DND-41 (cell line): Measurements from ENCODE around the gene PLRG1.

Experiments used
- ATAC-seq: fragments of 200-7000 bp; cut with Tn5 transposase; 3 replicates; pipeline ENCODE4 v1.9.1; 2021; ENCODE audit warnings: low read depth; ENCODE audit not compliant: insufficient read depth
- DNase-seq: peaks from one replicate; pipeline ENCODE4 v3.0.0-alpha.2; 2020
- H2AFZ ChIP-seq: 2 replicates; pipeline ENCODE4 v1.6.0; 2012; ENCODE audit warnings: low read depth, low read length
- H3K27ac ChIP-seq: 2 replicates; pipeline ENCODE4 v1.5.1; 2012; ENCODE audit warnings: low read length, inconsistent platforms
- H3K27me3 ChIP-seq: fragments of 200-600 bp; sonication (generic); 2 replicates; pipeline ENCODE4 v1.6.0; 2012; ENCODE audit warnings: low read length, mild to moderate bottlenecking, inconsistent platforms; ENCODE audit not compliant: insufficient read depth, poor library complexity
- H3K36me3 ChIP-seq: 2 replicates; pipeline ENCODE4 v1.5.1; 2012; ENCODE audit warnings: low read length, inconsistent platforms; ENCODE audit not compliant: insufficient read depth
- H3K4me1 ChIP-seq: 2 replicates; pipeline ENCODE4 v1.5.1; 2012; ENCODE audit warnings: mild to moderate bottlenecking, low read length; ENCODE audit not compliant: insufficient read depth
- H3K4me2 ChIP-seq: 2 replicates; pipeline ENCODE4 v1.6.0; 2012; ENCODE audit warnings: mild to moderate bottlenecking, moderate library complexity, low read length, inconsistent platforms; ENCODE audit not compliant: insufficient read depth
- H3K4me3 ChIP-seq, 2 experiments: fragments of 200-600 bp in 1 of 2; shearing (Covaris generic) in 1 of 2; 2 replicates each; pipeline ENCODE4 v1.5.1; 2012 to 2016; ENCODE audit warnings: inconsistent platforms in 2 of 2, low read length in 2 of 2, mild to moderate bottlenecking in 2 of 2, low read depth in 1 of 2, moderate library complexity in 1 of 2
- H3K79me2 ChIP-seq: 2 replicates; pipeline ENCODE4 v1.6.0; 2012; ENCODE audit warnings: low read length, inconsistent platforms; ENCODE audit not compliant: insufficient read depth
- H3K9ac ChIP-seq: 2 replicates; pipeline ENCODE4 v1.6.0; 2012; ENCODE audit warnings: low read depth, mild to moderate bottlenecking, inconsistent platforms, low read length, moderate library complexity
- H3K9me3 ChIP-seq: 2 replicates; pipeline ENCODE4 v1.5.1; 2012; ENCODE audit warnings: low read length, moderate library complexity, mild to moderate bottlenecking, inconsistent platforms; ENCODE audit not compliant: insufficient read depth, severe bottlenecking
- H4K20me1 ChIP-seq: 2 replicates; pipeline ENCODE4 v1.6.0; 2012; ENCODE audit warnings: low read length; ENCODE audit not compliant: insufficient read depth
- CTCF ChIP-seq: IDR thresholded peaks from 2 replicates; pipeline ENCODE4 v1.5.1; 2012; ENCODE audit warnings: borderline replicate concordance, low read length, moderate library complexity, mild to moderate bottlenecking; ENCODE audit not compliant: poor library complexity, severe bottlenecking; ENCODE audit errors: extremely low read depth
- EZH2 ChIP-seq: IDR thresholded peaks from 3 replicates; pipeline ENCODE4 v1.6.1; 2012; ENCODE audit warnings: borderline replicate concordance, low read depth, mild to moderate bottlenecking, moderate library complexity, low read length, inconsistent platforms; ENCODE audit not compliant: severe bottlenecking

The PLRG1 gene

GRCh38 chr4:154507156-154507555 is 43.0 kb downstream of the PLRG1 start:
- Histone ChIP-seq H3K36me3 (no peaks in the 10 kb centered on the region), H3K4me3 (no peak overlapping the region), H3K27me3 (no peaks in the 10 kb centered on the region), H3K4me2 (no peak overlapping the region), H3K9ac (no peak overlapping the region), H3K4me1 (no peaks in the 10 kb centered on the region), H3K79me2 (no peaks in the 10 kb centered on the region), H3K27ac (no peak overlapping the region), H4K20me1 (no peaks in the 10 kb centered on the region), H3K9me3 (no peaks in the 10 kb centered on the region), H2AFZ (no peak overlapping the region)
- ATAC-seq (no peak), DNase-seq (no peak)
- TF ChIP-seq CTCF (no peak), EZH2 (no peak)

GRCh38 chr4:154506253-154506652 is 43.9 kb downstream of the PLRG1 start:
- no peaks in the 10 kb centered on the region for H3K27me3 ChIP-seq
- H3K36me3 ChIP-seq = no peaks in the 10 kb centered on the region
- no peak overlapping the region for H3K27ac ChIP-seq
- no peaks in the 10 kb centered on the region for H3K4me1 ChIP-seq
- no peak overlapping the region for H3K9ac ChIP-seq
- ATAC-seq = 0 out of 3 replicates have a peak, but pooled peaks have one; percentile 42
- TF ChIP-seq EZH2 = no peak
- peak; percentile 69 for TF ChIP-seq CTCF
- DNase-seq = no peak
- no peaks in the 10 kb centered on the region for H4K20me1 ChIP-seq
- H2AFZ ChIP-seq = no peak overlapping the region
- no peak overlapping the region for H3K4me3 ChIP-seq
- no peak overlapping the region for H3K4me2 ChIP-seq
- no peaks in the 10 kb centered on the region for H3K79me2 ChIP-seq
- no peaks in the 10 kb centered on the region for H3K9me3 ChIP-seq

GRCh38 chr4:154503598-154503997 is 46.6 kb downstream of the PLRG1 start:
- Histone ChIP-seq H3K4me1 (no peaks in the 10 kb centered on the region), H3K36me3 (no peaks in the 10 kb centered on the region), H3K27ac (no peak overlapping the region), H3K27me3 (peaks cover 19% of the 10 kb centered on the region), H3K79me2 (no peaks in the 10 kb centered on the region), H3K9me3 (no peaks in the 10 kb centered on the region), H3K9ac (no peak overlapping the region), H2AFZ (no peak overlapping the region), H4K20me1 (no peaks in the 10 kb centered on the region), H3K4me3 (no peak overlapping the region), H3K4me2 (no peak overlapping the region)
- TF ChIP-seq EZH2 (no peak), CTCF (peak; percentile 63)
- ATAC-seq = no peak
- no peak for DNase-seq

- peaks cover 19% of the 10 kb centered on the region for H3K27me3 ChIP-seq
Observed at GRCh38 chr4:154502111-154502510, 48.1 kb downstream of the PLRG1 start.

More at GRCh38 chr4:154502111-154502510, 48.1 kb downstream of the PLRG1 start:
- Histone ChIP-seq H3K4me1 (no peaks in the 10 kb centered on the region), H2AFZ (no peak overlapping the region), H3K27ac (no peak overlapping the region), H4K20me1 (no peaks in the 10 kb centered on the region), H3K4me2 (no peak overlapping the region), H3K9me3 (no peaks in the 10 kb centered on the region), H3K79me2 (no peaks in the 10 kb centered on the region), H3K36me3 (no peaks in the 10 kb centered on the region), H3K9ac (no peak overlapping the region), H3K4me3 (no peak overlapping the region)
- DNase-seq (no peak), ATAC-seq (no peak)
- TF ChIP-seq CTCF (no peak), EZH2 (no peak)
